A549 (cell line): ENCODE results near the gene PBX2. TPM values are rescaled to one million over a fixed set of nuclear protein-coding genes. Genes with fewer than 3 reads are reported as not detected.

Experiments used
- ATAC-seq, 2 experiments: fragments of 200-7000 bp in 1 of 2; fragments of >200 bp in 1 of 2; cut with Nextera tagmentation in 1 of 2; cut with Tn5 transposase in 1 of 2; 3 replicates each; pipeline versions ENCODE4 v1.8.0 to v1.9.1; 2018 to 2020; ENCODE audit warnings: mild to moderate bottlenecking in 1 of 2, moderate library complexity in 1 of 2
- CTCF ChIA-PET: fragments of 300-600 bp; sonication (Branson Sonifier 250); formaldehyde crosslinking; extraction: SDS; loops from one replicate; lab custom pipeline; 2021; ENCODE audit warnings: antibody characterized with exemption, inconsistent platforms; lab: Yijun Ruan, JAX
- POLR2A ChIA-PET: fragments of 350-600 bp; formaldehyde crosslinking; extraction: SDS; loops from one replicate; lab custom pipeline; 2021; ENCODE audit warnings: antibody characterized with exemption, inconsistent platforms; lab: Yijun Ruan, JAX
- DNase-seq, 2 experiments: peaks; one replicate each; pipeline versions ENCODE4 v3.0.0 to v3.0.0-alpha.2; 2011 to 2016; ENCODE audit warnings: low read depth in 1 of 2, low spot score in 1 of 2
- FAIRE-seq: peaks from 2 replicates; lab custom pipeline; 2011; peaks lifted over from hg19 to GRCh38; lab: Jason Lieb, UNC
- H3K27ac ChIP-seq, 2 experiments: fragments of >200 bp; sonication (Bioruptor Twin); formaldehyde crosslinking; 3 replicates each; pipeline ENCODE4 v1.5.1; 2016 to 2017
- H3K4me1 ChIP-seq: fragments of >200 bp; sonication (Bioruptor Twin); formaldehyde crosslinking; 3 replicates; pipeline ENCODE4 v1.6.1; 2016
- H3K4me2 ChIP-seq: fragments of >200 bp; sonication (Bioruptor Twin); formaldehyde crosslinking; 3 replicates; pipeline ENCODE4 v1.6.1; 2016
- H3K4me3 ChIP-seq: fragments of >200 bp; sonication (Bioruptor Twin); formaldehyde crosslinking; 3 replicates; pipeline ENCODE4 v1.5.1; 2016
- H3K9me3 ChIP-seq: fragments of >200 bp; sonication (Bioruptor Twin); formaldehyde crosslinking; 3 replicates; pipeline ENCODE4 v1.6.1; 2016
- BHLHE40 ChIP-seq: IDR thresholded peaks from 2 replicates; pipeline ENCODE4 v1.6.1; 2012; ENCODE audit warnings: low read depth, low read length, inconsistent platforms
- CBX8 ChIP-seq: fragments of 200-600 bp; sonication (generic); IDR thresholded peaks from 2 replicates; pipeline ENCODE4 v1.6.1; 2016
- CEBPB ChIP-seq, 2 experiments: fragments of >200 bp in 1 of 2; sonication (Bioruptor Twin) in 1 of 2; formaldehyde crosslinking in 1 of 2; IDR thresholded peaks; 2 replicates each; pipeline ENCODE4 v1.6.1; 2012 to 2016
- CHD4 ChIP-seq: fragments of 200-600 bp; sonication (generic); IDR thresholded peaks from 2 replicates; pipeline ENCODE4 v1.6.1; 2016; ENCODE audit warnings: antibody characterized with exemption, mild to moderate bottlenecking, borderline replicate concordance
- FOXS1 ChIP-seq: fragments of 250-450 bp; sonication (Bioruptor Pico); IDR thresholded peaks from 2 replicates; pipeline ENCODE4 v1.5.0; 2020; ENCODE audit warnings: mild to moderate bottlenecking, moderate library complexity
- HEYL ChIP-seq: fragments of 250-450 bp; sonication (Bioruptor Pico); IDR thresholded peaks from 2 replicates; pipeline ENCODE4 v1.8.0; 2021; ENCODE audit warnings: mild to moderate bottlenecking, moderate library complexity
- HOXB13 ChIP-seq: fragments of 250-450 bp; sonication (Bioruptor Pico); IDR thresholded peaks from 2 replicates; pipeline ENCODE4 v1.5.0; 2020; ENCODE audit warnings: low read depth, mild to moderate bottlenecking, moderate library complexity
- JUN ChIP-seq, 2 experiments: fragments of >200 bp; sonication (Bioruptor Twin); formaldehyde crosslinking; IDR thresholded peaks; 2 replicates in 1 of 2; 3 replicates in 1 of 2; pipeline ENCODE4 v1.6.1; 2016 to 2017
- KDM1A ChIP-seq: fragments of 200-600 bp; sonication (generic); IDR thresholded peaks from 2 replicates; pipeline ENCODE4 v1.6.1; 2016; ENCODE audit warnings: low read depth, mild to moderate bottlenecking
- MAFK ChIP-seq: fragments of 450-650 bp; IDR thresholded peaks from 2 replicates; pipeline ENCODE4 v1.6.1; 2014; ENCODE audit not compliant: partially characterized antibody
- NPAS2 ChIP-seq: fragments of 250-450 bp; sonication (Bioruptor Pico); IDR thresholded peaks from 2 replicates; pipeline ENCODE4 v1.8.0; 2022; ENCODE audit warnings: mild to moderate bottlenecking, moderate library complexity, borderline replicate concordance
- NR3C1 ChIP-seq: fragments of >200 bp; sonication (Bioruptor Twin); formaldehyde crosslinking; IDR thresholded peaks from 3 replicates; pipeline ENCODE4 v1.6.1; 2017
- POLR2A ChIP-seq: IDR thresholded peaks from 2 replicates; pipeline ENCODE4 v1.6.1; 2012; ENCODE audit warnings: mild to moderate bottlenecking, low read length
- POLR2AphosphoS2 ChIP-seq: conservative IDR thresholded peaks from 2 replicates; pipeline ENCODE4 v1.6.1; 2012; ENCODE audit warnings: low read length, improper control_type of control experiment, inconsistent platforms
- SREBF2 ChIP-seq: fragments of 450-650 bp; IDR thresholded peaks from 2 replicates; pipeline ENCODE4 v1.6.1; 2014; ENCODE audit warnings: mild to moderate bottlenecking, moderate library complexity
- TFCP2L1 ChIP-seq: fragments of 250-450 bp; sonication (Bioruptor Pico); IDR thresholded peaks from 2 replicates; pipeline ENCODE4 v1.5.0; 2021; ENCODE audit warnings: mild to moderate bottlenecking
- ZNF302 ChIP-seq: fragments of 250-450 bp; sonication (Bioruptor Pico); IDR thresholded peaks from 2 replicates; pipeline ENCODE4 v1.9.0; 2021; ENCODE audit warnings: inconsistent platforms, mild to moderate bottlenecking, moderate library complexity
- WGBS: methylation state at CpG from one replicate; pipeline ENCODE4 v1.1.6; 2017; ENCODE audit errors: missing lambda C conversion rate; 5-methylcytosine and 5-hydroxymethylcytosine counted together
- polyA plus RNA-seq, 4 experiments: library from polyadenylated mRNA; depleted of rRNA in 3 of 4; stranded (reverse); fragments of >200 nt; fragmentation: RNase III in 1 of 4; extraction: RNeasy Plus Mini Kit Qiagen cat#74134 plus additional on column Dnase treatment in 1 of 4; gene quantifications; 2 replicates in 3 of 4; 3 replicates in 1 of 4; pipeline ENCODE4 v1.2.3, GENCODE V29; 2011 to 2017
- TF ChIP-seq, protein P1 (sequence below): fragments of >200 bp; sonication (Bioruptor Twin); formaldehyde crosslinking; IDR thresholded peaks from 3 replicates; pipeline ENCODE4 v1.5.1; 2016
- TF ChIP-seq, protein P2 (sequence below): fragments of 250-450 bp; sonication (Bioruptor Pico); IDR thresholded peaks from 2 replicates; pipeline ENCODE4 v1.5.0; 2020; ENCODE audit warnings: low read depth, mild to moderate bottlenecking, moderate library complexity
- TF ChIP-seq, protein P3 (sequence below): fragments of 250-450 bp; sonication (Bioruptor Pico); IDR thresholded peaks from 2 replicates; pipeline ENCODE4 v1.5.0; 2021; ENCODE audit warnings: mild to moderate bottlenecking, moderate library complexity, borderline replicate concordance
- TF ChIP-seq, protein P4 (sequence below): fragments of >200 bp; sonication (Bioruptor Twin); formaldehyde crosslinking; IDR thresholded peaks from 2 replicates; pipeline ENCODE4 v1.6.1; 2016

The PBX2 gene
- polyA plus RNA-seq, 2 of the 4 experiments (the other 2 are of a cell fraction), result 27.0 to 30.8 TPM

DNA sequence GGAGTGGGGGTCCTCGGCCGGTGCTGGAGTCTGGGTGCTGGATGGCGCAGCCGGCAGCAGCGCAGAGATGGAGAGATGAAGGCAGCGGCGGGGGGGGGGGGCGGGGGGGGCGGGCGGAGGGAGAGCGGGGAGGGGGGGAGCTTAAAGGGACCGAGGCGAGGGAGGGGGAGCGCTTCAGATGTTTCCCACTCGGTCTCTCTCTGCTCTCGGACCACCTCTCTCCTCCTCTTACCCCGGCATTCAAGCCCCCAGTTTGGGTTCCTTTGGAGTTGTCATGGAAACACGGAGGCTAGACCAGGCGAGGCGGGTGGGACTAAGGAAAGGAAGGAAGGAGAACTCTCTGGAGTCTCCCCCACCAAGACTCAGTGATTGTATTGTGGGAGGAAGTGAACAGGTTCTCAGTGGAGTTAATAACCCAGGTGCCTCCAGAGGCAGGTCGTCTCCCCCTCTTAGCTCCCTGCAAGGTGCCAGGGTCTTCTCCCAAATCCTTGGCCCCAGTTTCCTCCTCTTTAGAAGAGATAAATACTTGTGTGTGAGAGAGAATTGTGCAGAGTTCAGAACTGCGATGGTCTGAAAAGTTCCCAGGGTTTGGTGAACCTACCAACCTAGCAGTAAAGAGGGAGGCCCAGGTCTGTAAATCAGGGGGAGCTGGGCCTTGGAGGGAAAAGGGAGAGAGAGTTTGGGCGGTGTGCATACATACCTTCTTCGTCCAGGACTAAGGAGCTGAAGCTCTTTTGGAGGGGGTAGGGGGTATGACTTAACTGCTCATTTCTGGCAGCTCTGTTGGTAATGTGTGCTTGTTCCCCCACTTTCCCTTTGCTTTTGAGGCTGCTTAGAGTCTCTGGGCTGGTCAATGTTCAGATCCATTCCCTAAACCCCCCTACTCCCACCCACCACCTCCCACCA, 37.9 kb downstream of the PBX2 start, which contains the start of gene PRRT1:
Gene PRRT1 (minus strand): TSS at position 77 of the 906 bp plus-strand sequence. CDS start 112 bp downstream, outside the sequence.
- H3K4me2 ChIP-seq, result peak within 1 kb of the TSS; percentile 86; the same call in 2 of the 3 replicates
- 88% methylated on average over 14 of the region's 24 CpGs for WGBS
- DNase-seq (no peak), FAIRE-seq (no peak), ATAC-seq (no peak)
- peaks cover 14% of the 10 kb centered on the region; the same call in 2 of the 3 replicates for H3K4me1 ChIP-seq
- no peaks in the 10 kb centered on the region for H3K9me3 ChIP-seq
- POLR2A ChIA-PET, result no interaction called here
- no peak for TF ChIP-seq BHLHE40
- no peak for TF ChIP-seq JUN (IDR thresholded peaks at IDR 0.05)
- TF ChIP-seq CHD4, result no peak
- H3K27ac ChIP-seq, result no peak within 1 kb of the TSS
- H3K4me3 ChIP-seq, result no peak within 1 kb of the TSS
- CTCF ChIA-PET, result interaction anchor here (0.8 to 1.0 kb wide), 3 partner anchors 12 to 703 kb away, joined by 3 to 5 read pairs (median 3); no protein-coding TSS in a partner anchor

DNA sequence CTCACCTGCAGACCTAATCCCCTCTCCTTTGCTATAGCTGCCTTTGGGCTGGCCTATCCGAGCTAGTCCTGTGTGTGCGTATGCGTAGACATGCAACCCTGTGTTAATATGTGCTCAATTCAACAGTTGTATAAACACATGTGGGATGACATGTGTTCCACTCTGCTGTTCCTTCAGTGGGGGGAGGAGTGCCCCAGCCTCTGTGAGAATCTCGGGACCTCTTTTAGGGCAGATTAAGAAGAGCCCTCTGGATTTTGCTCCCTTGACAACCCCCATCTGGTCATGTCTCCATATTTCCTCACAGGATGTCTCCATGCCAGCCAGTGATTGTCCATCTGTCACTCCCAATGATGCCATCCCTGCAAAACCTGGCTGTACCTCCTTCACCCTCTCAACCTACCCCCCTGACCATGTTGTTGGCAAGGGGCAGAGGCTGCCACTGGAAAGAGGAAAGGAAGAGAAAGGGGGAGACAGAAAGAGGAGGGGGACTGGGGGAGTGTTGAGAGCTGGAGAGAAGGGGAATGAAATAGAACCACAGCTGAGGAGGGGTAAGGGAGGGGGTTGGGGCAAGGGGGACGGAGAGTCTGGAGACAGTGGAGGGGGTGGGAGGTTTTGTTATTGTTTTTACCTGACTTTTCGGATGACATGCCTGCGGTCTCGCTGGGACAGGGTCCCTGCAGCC, 38.7 kb downstream of the PBX2 start:
- WGBS, result 86% methylated on average over 7 of the region's 8 CpGs
- no peak for TF ChIP-seq NPAS2
- no peak for TF ChIP-seq CEBPB (IDR thresholded peaks at IDR 0.05)
- TF ChIP-seq FOXS1, result no peak
- TF ChIP-seq MAFK, result no peak
- TF ChIP-seq HOXB13 (CRISPR knock-in tag), result no peak
- no peak for TF ChIP-seq SREBF2
- no peak for TF ChIP-seq POLR2AphosphoS2
- TF ChIP-seq, protein P1, sequence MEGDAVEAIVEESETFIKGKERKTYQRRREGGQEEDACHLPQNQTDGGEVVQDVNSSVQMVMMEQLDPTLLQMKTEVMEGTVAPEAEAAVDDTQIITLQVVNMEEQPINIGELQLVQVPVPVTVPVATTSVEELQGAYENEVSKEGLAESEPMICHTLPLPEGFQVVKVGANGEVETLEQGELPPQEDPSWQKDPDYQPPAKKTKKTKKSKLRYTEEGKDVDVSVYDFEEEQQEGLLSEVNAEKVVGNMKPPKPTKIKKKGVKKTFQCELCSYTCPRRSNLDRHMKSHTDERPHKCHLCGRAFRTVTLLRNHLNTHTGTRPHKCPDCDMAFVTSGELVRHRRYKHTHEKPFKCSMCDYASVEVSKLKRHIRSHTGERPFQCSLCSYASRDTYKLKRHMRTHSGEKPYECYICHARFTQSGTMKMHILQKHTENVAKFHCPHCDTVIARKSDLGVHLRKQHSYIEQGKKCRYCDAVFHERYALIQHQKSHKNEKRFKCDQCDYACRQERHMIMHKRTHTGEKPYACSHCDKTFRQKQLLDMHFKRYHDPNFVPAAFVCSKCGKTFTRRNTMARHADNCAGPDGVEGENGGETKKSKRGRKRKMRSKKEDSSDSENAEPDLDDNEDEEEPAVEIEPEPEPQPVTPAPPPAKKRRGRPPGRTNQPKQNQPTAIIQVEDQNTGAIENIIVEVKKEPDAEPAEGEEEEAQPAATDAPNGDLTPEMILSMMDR, result no peak
- no peak for TF ChIP-seq NR3C1
- no peak for TF ChIP-seq POLR2A
- no peak for TF ChIP-seq CBX8
- no peak for TF ChIP-seq KDM1A
- no peak for TF ChIP-seq BHLHE40
- TF ChIP-seq HEYL (CRISPR knock-in tag), result no peak
- TF ChIP-seq, protein P2, sequence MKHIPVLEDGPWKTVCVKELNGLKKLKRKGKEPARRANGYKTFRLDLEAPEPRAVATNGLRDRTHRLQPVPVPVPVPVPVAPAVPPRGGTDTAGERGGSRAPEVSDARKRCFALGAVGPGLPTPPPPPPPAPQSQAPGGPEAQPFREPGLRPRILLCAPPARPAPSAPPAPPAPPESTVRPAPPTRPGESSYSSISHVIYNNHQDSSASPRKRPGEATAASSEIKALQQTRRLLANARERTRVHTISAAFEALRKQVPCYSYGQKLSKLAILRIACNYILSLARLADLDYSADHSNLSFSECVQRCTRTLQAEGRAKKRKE, result no peak
- TF ChIP-seq, protein P3, sequence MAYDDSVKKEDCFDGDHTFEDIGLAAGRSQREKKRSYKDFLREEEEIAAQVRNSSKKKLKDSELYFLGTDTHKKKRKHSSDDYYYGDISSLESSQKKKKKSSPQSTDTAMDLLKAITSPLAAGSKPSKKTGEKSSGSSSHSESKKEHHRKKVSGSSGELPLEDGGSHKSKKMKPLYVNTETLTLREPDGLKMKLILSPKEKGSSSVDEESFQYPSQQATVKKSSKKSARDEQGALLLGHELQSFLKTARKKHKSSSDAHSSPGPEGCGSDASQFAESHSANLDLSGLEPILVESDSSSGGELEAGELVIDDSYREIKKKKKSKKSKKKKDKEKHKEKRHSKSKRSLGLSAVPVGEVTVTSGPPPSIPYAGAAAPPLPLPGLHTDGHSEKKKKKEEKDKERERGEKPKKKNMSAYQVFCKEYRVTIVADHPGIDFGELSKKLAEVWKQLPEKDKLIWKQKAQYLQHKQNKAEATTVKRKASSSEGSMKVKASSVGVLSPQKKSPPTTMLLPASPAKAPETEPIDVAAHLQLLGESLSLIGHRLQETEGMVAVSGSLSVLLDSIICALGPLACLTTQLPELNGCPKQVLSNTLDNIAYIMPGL (CRISPR knock-in tag), result no peak
- TF ChIP-seq, protein P4, sequence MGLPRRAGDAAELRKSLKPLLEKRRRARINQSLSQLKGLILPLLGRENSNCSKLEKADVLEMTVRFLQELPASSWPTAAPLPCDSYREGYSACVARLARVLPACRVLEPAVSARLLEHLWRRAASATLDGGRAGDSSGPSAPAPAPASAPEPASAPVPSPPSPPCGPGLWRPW, result no peak
- TF ChIP-seq ZNF302 (CRISPR knock-in tag), result no peak
- TF ChIP-seq TFCP2L1 (CRISPR knock-in tag), result no peak
- Histone ChIP-seq H3K4me2 (no peak overlapping the region), H3K4me3 (no peak overlapping the region), H3K4me1 (peaks cover 17% of the 10 kb centered on the region; the same call in 2 of the 3 replicates), H3K27ac (no peak overlapping the region), H3K9me3 (no peaks in the 10 kb centered on the region)
- DNase-seq (no peak), FAIRE-seq (no peak), ATAC-seq (no peak)
- CTCF ChIA-PET, result no interaction called here
- POLR2A ChIA-PET, result no interaction called here
